Activated CD4-positive, alpha-beta memory T cell treated with anti-CD3 and anti-CD28 coated beads for 36 hours (primary cell): ENCODE results near the gene HIGD1C. TPM values are rescaled to one million over a fixed set of nuclear protein-coding genes. Genes with fewer than 3 reads are reported as not detected.

ENCODE experiments used
- CTCF ChIA-PET: fragments of 350-600 bp; sonication (Branson Sonifier 250); formaldehyde crosslinking; loops from one replicate; lab custom pipeline; 2021; ENCODE audit warnings: antibody characterized with exemption, inconsistent platforms; lab: Charles Lee
- POLR2A ChIA-PET: fragments of 350-600 bp; sonication (Branson Sonifier 250); formaldehyde crosslinking; loops from one replicate; lab custom pipeline; 2021; ENCODE audit warnings: antibody characterized with exemption; lab: Charles Lee
- DNase-seq: peaks from one replicate; pipeline ENCODE4 v3.0.0-alpha.2; 2020
- H3K27ac Mint-ChIP-seq: one replicate; pipeline ENCODE4 v1.8.0; 2021; ENCODE audit warnings: mixed read lengths
- H3K27me3 Mint-ChIP-seq: one replicate; pipeline ENCODE4 v1.8.0; 2021; ENCODE audit warnings: mixed read lengths
- H3K36me3 Mint-ChIP-seq: one replicate; pipeline ENCODE4 v1.8.0; 2021; ENCODE audit warnings: mixed read lengths
- H3K4me1 Mint-ChIP-seq: one replicate; pipeline ENCODE4 v1.8.0; 2021; ENCODE audit warnings: low read depth, mixed read lengths
- H3K4me3 Mint-ChIP-seq: one replicate; pipeline ENCODE4 v1.8.0; 2021; ENCODE audit warnings: mild to moderate bottlenecking, mixed read lengths
- H3K9me3 Mint-ChIP-seq: one replicate; pipeline ENCODE4 v1.8.0; 2021; ENCODE audit warnings: mixed read lengths
- intact Hi-C: fragments of 100-400 bp; cut with micrococcal nuclease; formaldehyde crosslinking; loops from one replicate; pipeline ENCODE4 v1.15.1; 2023
- total RNA-seq, 2 experiments: library from RNA; stranded (reverse); gene quantifications; one replicate each; pipeline ENCODE4 v1.2.3, GENCODE V29; 2021

Gene HIGD1C
- total RNA-seq, 2 experiments from 2014 or later, result not detected

GRCh38 chr12:50961708-50962107, 9.4 kb downstream of the HIGD1C start:
- Mint-ChIP-seq H3K4me3 (no peak overlapping the region), H3K36me3 (peaks cover 1% of the 10 kb centered on the region), H3K9me3 (no peaks in the 10 kb centered on the region), H3K27me3 (no peaks in the 10 kb centered on the region), H3K4me1 (peaks cover 9% of the 10 kb centered on the region), H3K27ac (no peak overlapping the region)
- DNase-seq, result no peak
- ChIA-PET CTCF (no interaction called here), POLR2A (interaction anchor here (0.5 to 1.3 kb wide), 2 partner anchors 30 to 455 kb away, joined by 3 to 4 read pairs; no protein-coding TSS in a partner anchor)
- intact Hi-C loops, result no loop called here

GRCh38 chr12:50964432-50964831, 12.1 kb downstream of the HIGD1C start:
- Mint-ChIP-seq H3K4me3 (no peak overlapping the region), H3K27me3 (no peaks in the 10 kb centered on the region), H3K27ac (no peak overlapping the region), H3K36me3 (peaks cover 4% of the 10 kb centered on the region), H3K9me3 (no peaks in the 10 kb centered on the region), H3K4me1 (peaks cover 9% of the 10 kb centered on the region)
- CTCF ChIA-PET, result no interaction called here
- DNase-seq, result no peak
- POLR2A ChIA-PET, result no interaction called here
- intact Hi-C loops, result no loop called here

GRCh38 chr12:50971946-50972345, 19.6 kb downstream of the HIGD1C start:
- POLR2A ChIA-PET, result no interaction called here
- Mint-ChIP-seq H3K27ac (no peak overlapping the region), H3K27me3 (no peaks in the 10 kb centered on the region), H3K9me3 (no peaks in the 10 kb centered on the region), H3K4me3 (no peak overlapping the region), H3K4me1 (no peaks in the 10 kb centered on the region), H3K36me3 (peaks cover 27% of the 10 kb centered on the region)
- intact Hi-C loops, result no loop called here
- no peak for DNase-seq
- CTCF ChIA-PET, result interaction anchor here (1.4 kb wide), 1 partner anchor 369 kb away, joined by 3 read pairs; no protein-coding TSS in a partner anchor

- CTCF ChIA-PET, result interaction anchor here (0.9 to 1.0 kb wide), 2 partner anchors 154 to 214 kb away, joined by 3 read pairs; no protein-coding TSS in a partner anchor
- H3K9me3 Mint-ChIP-seq, result no peaks in the 10 kb centered on the region
- peak; percentile 72 for DNase-seq
- H3K4me1 Mint-ChIP-seq, result peaks cover 26% of the 10 kb centered on the region
- peaks cover 31% of the 10 kb centered on the region for H3K36me3 Mint-ChIP-seq
- POLR2A ChIA-PET, result interaction anchor here (0.6 to 4.5 kb wide), 5 partner anchors 8 to 103 kb away, joined by 3 to 20 read pairs (median 3); partner anchors contain the start of gene SLC11A2
- H3K27ac Mint-ChIP-seq, result peak overlapping the region; percentile 89
- intact Hi-C loops, result loop anchor here (1.0 to 2.0 kb wide), 2 partner anchors 31 to 215 kb away; partner anchors contain the start of gene ATF1
- no peaks in the 10 kb centered on the region for H3K27me3 Mint-ChIP-seq
- peak overlapping the region; percentile 48 for H3K4me3 Mint-ChIP-seq
Observed at GRCh38 chr12:50979369-50980052, 27.2 kb downstream of the HIGD1C start.

- Mint-ChIP-seq H3K4me1 (peaks cover 35% of the 10 kb centered on the region), H3K9me3 (no peaks in the 10 kb centered on the region), H3K36me3 (peaks cover 28% of the 10 kb centered on the region), H3K27me3 (no peaks in the 10 kb centered on the region), H3K4me3 (no peak overlapping the region), H3K27ac (peak overlapping the region; percentile 89)
- ChIA-PET CTCF (interaction anchor here (1.0 kb wide), 1 partner anchor 155 kb away, joined by 3 read pairs; no protein-coding TSS in a partner anchor), POLR2A (interaction anchor here (4.5 kb wide), 1 partner anchor 45 kb away, joined by 20 read pairs; the partner anchor contains the start of gene SLC11A2)
- no peak for DNase-seq
- intact Hi-C loops, result no loop called here
Observed at GRCh38 chr12:50980545-50980944, 28.2 kb downstream of the HIGD1C start.

GRCh38 chr12:50981319-50982239, 29.2 kb downstream of the HIGD1C start:
- Mint-ChIP-seq H3K9me3 (no peaks in the 10 kb centered on the region), H3K27me3 (no peaks in the 10 kb centered on the region), H3K4me1 (peaks cover 44% of the 10 kb centered on the region), H3K4me3 (no peak overlapping the region), H3K36me3 (peaks cover 26% of the 10 kb centered on the region), H3K27ac (no peak overlapping the region)
- ChIA-PET CTCF (no interaction called here), POLR2A (interaction anchor here (4.5 kb wide), 1 partner anchor 44 kb away, joined by 20 read pairs; the partner anchor contains the start of gene SLC11A2)
- intact Hi-C loops, result no loop called here
- DNase-seq, result no peak

- H3K27ac Mint-ChIP-seq, result peak overlapping the region; percentile 41
- intact Hi-C loops, result no loop called here
- POLR2A ChIA-PET, result interaction anchor here (1.0 to 1.5 kb wide), 4 partner anchors 14 to 221 kb away, joined by 3 to 5 read pairs (median 4); partner anchors contain the start of genes ATF1 and SLC11A2
- CTCF ChIA-PET, result interaction anchor here (1.2 to 4.5 kb wide), 6 partner anchors 10 to 356 kb away, joined by 3 to 33 read pairs (median 16); partner anchors contain the start of genes ATF1 and SLC11A2
- peaks cover 32% of the 10 kb centered on the region for H3K36me3 Mint-ChIP-seq
- no peaks in the 10 kb centered on the region for H3K9me3 Mint-ChIP-seq
- H3K4me3 Mint-ChIP-seq, result no peak overlapping the region
- H3K4me1 Mint-ChIP-seq, result peaks cover 47% of the 10 kb centered on the region
- DNase-seq, result no peak
- no peaks in the 10 kb centered on the region for H3K27me3 Mint-ChIP-seq
Observed at GRCh38 chr12:50984586-50985298, 32.4 kb downstream of the HIGD1C start.

- Mint-ChIP-seq H3K36me3 (peaks cover 33% of the 10 kb centered on the region), H3K4me3 (no peak overlapping the region), H3K9me3 (no peaks in the 10 kb centered on the region), H3K4me1 (peaks cover 44% of the 10 kb centered on the region), H3K27me3 (no peaks in the 10 kb centered on the region), H3K27ac (peak overlapping the region; percentile 41)
- intact Hi-C loops, result no loop called here
- ChIA-PET CTCF (interaction anchor here (1.2 to 4.5 kb wide), 7 partner anchors 9 to 356 kb away, joined by 3 to 33 read pairs (median 16); partner anchors contain the start of genes ATF1 and SLC11A2), POLR2A (interaction anchor here (1.0 to 1.5 kb wide), 4 partner anchors 14 to 221 kb away, joined by 3 to 5 read pairs (median 4); partner anchors contain the start of genes ATF1 and SLC11A2)
- DNase-seq, result no peak
Observed at GRCh38 chr12:50985322-50985721, 33.0 kb downstream of the HIGD1C start.

GRCh38 chr12:50986966-50987737, 34.8 kb downstream of the HIGD1C start:
- H3K4me1 Mint-ChIP-seq, result peaks cover 51% of the 10 kb centered on the region
- no peaks in the 10 kb centered on the region for H3K27me3 Mint-ChIP-seq
- peak; percentile 34 for DNase-seq
- H3K4me3 Mint-ChIP-seq, result no peak overlapping the region
- H3K9me3 Mint-ChIP-seq, result no peaks in the 10 kb centered on the region
- ChIA-PET POLR2A (interaction anchor here (0.5 to 2.2 kb wide), 3 partner anchors 8 to 72 kb away, joined by 3 to 6 read pairs (median 3); partner anchors contain the start of gene SLC11A2), CTCF (interaction anchor here (0.9 to 4.5 kb wide), 11 partner anchors 12 to 222 kb away, joined by 3 to 33 read pairs (median 5); partner anchors contain the start of genes ATF1 and SLC11A2)
- intact Hi-C loops, result loop anchor here (1.0 kb wide), 2 partner anchors 41 to 162 kb away; no protein-coding TSS in a partner anchor
- peaks cover 41% of the 10 kb centered on the region for H3K36me3 Mint-ChIP-seq
- H3K27ac Mint-ChIP-seq, result no peak overlapping the region

GRCh38 chr12:50988051-50988450, 35.7 kb downstream of the HIGD1C start:
- H3K4me3 Mint-ChIP-seq, result no peak overlapping the region
- H3K36me3 Mint-ChIP-seq, result peaks cover 44% of the 10 kb centered on the region

More at GRCh38 chr12:50988051-50988450, 35.7 kb downstream of the HIGD1C start:
- Mint-ChIP-seq H3K27ac (no peak overlapping the region), H3K4me1 (peaks cover 51% of the 10 kb centered on the region), H3K9me3 (no peaks in the 10 kb centered on the region), H3K27me3 (no peaks in the 10 kb centered on the region)
- ChIA-PET POLR2A (interaction anchor here (0.6 to 2.2 kb wide), 3 partner anchors 8 to 38 kb away, joined by 3 to 6 read pairs (median 3); partner anchors contain the start of gene SLC11A2), CTCF (interaction anchor here (0.7 to 4.5 kb wide), 6 partner anchors 11 to 289 kb away, joined by 3 to 33 read pairs (median 10); partner anchors contain the start of gene ATF1)
- no peak for DNase-seq
- intact Hi-C loops, result no loop called here
